Caco-2 (cell line): ENCODE data around the gene RMRP. TPM values are rescaled to one million over a fixed set of nuclear protein-coding genes. Genes with fewer than 3 reads are reported as not detected.

Source experiments
- BruUV-seq: library from RNA; stranded (reverse); fragments of 400-500 nt; replicated peaks from 2 replicates; lab custom pipeline; 2021; lab: Mats Ljungman, UMichigan
- CTCF ChIA-PET: fragments of 300-600 bp; sonication (Branson Sonifier 250); formaldehyde crosslinking; loops from one replicate; lab custom pipeline; 2022; ENCODE audit warnings: antibody characterized with exemption; lab: Charles Lee
- POLR2A ChIA-PET: fragments of 300-600 bp; sonication (Branson Sonifier 250); formaldehyde crosslinking; loops from one replicate; lab custom pipeline; 2022; ENCODE audit warnings: antibody characterized with exemption; lab: Charles Lee
- DNase-seq, 2 experiments: peaks; one replicate each; pipeline versions ENCODE4 v3.0.0 to v3.0.0-alpha.2; 2020 to 2022
- H3K27me3 ChIP-seq: replicated peaks from 2 replicates; pipeline ENCODE4 v1.6.0; 2011; ENCODE audit warnings: low read length; ENCODE audit not compliant: control insufficient read depth, insufficient read depth
- H3K36me3 ChIP-seq: 2 replicates; pipeline ENCODE4 v1.5.1; 2011; ENCODE audit warnings: low read length; ENCODE audit not compliant: control insufficient read depth, insufficient read depth
- H3K4me1 ChIP-seq: fragments of 250-450 bp; sonication (Bioruptor Pico); 2 replicates; pipeline ENCODE4 v1.5.1; 2020; ENCODE audit warnings: mild to moderate bottlenecking
- H3K4me3 ChIP-seq: 2 replicates; pipeline ENCODE4 v1.5.1; 2011; ENCODE audit warnings: low read depth, mild to moderate bottlenecking, control low read depth, low read length
- H3K9me3 ChIP-seq: fragments of 250-450 bp; sonication (Bioruptor Pico); 2 replicates; pipeline ENCODE4 v1.5.1; 2020; ENCODE audit warnings: mild to moderate bottlenecking, moderate library complexity
- H3K27ac Mint-ChIP-seq: one replicate; pipeline ENCODE4 v1.8.0; 2022; ENCODE audit warnings: mixed read lengths; ENCODE audit not compliant: unreplicated experiment
- H3K27me3 Mint-ChIP-seq: one replicate; pipeline ENCODE4 v1.8.0; 2022; ENCODE audit warnings: mixed read lengths; ENCODE audit not compliant: insufficient read depth, unreplicated experiment
- H3K36me3 Mint-ChIP-seq: one replicate; pipeline ENCODE4 v1.8.0; 2022; ENCODE audit warnings: mild to moderate bottlenecking, mixed read lengths; ENCODE audit not compliant: insufficient read depth, unreplicated experiment
- H3K4me1 Mint-ChIP-seq: one replicate; pipeline ENCODE4 v1.8.0; 2022; ENCODE audit warnings: low read depth, mixed read lengths; ENCODE audit not compliant: unreplicated experiment
- H3K4me3 Mint-ChIP-seq: one replicate; pipeline ENCODE4 v1.8.0; 2022; ENCODE audit warnings: mild to moderate bottlenecking, moderate library complexity, mixed read lengths; ENCODE audit not compliant: unreplicated experiment
- H3K9me3 Mint-ChIP-seq: one replicate; pipeline ENCODE4 v1.8.0; 2022; ENCODE audit warnings: mixed read lengths; ENCODE audit not compliant: unreplicated experiment
- CTCF ChIP-seq, 2 experiments: fragments of 200-600 bp in 1 of 2; IDR thresholded peaks; 1 replicate in 1 of 2; 2 replicates in 1 of 2; pipeline versions ENCODE4 v1.5.1 to v1.8.0; 2011 to 2022; ENCODE audit warnings: antibody characterized with exemption in 1 of 2, control low read depth in 1 of 2, inconsistent platforms in 1 of 2, low read depth in 1 of 2, low read length in 1 of 2, mild to moderate bottlenecking in 1 of 2, moderate library complexity in 1 of 2; ENCODE audit not compliant: insufficient read depth in 1 of 2, severe bottlenecking in 1 of 2, unreplicated experiment in 1 of 2
- intact Hi-C: fragments of 100-400 bp; cut with micrococcal nuclease; formaldehyde crosslinking; loops from one replicate; pipeline ENCODE4 v1.10.0; 2022; ENCODE audit not compliant: unreplicated experiment
- microRNA-seq: library from miRNA; unstranded; fragments of <30 nt; microRNA quantifications from one replicate; pipeline ENCODE4 v1.2.0, GENCODE V29; 2022
- total RNA-seq: library from RNA; stranded (reverse); gene quantifications from 2 replicates; pipeline ENCODE4 v1.2.3, GENCODE V29; 2022

Gene RMRP
- total RNA-seq, 1 experiment from 2014 or later, result 10,161 TPM

GRCh38 chr9:35609001-35609819 is 48.6 kb downstream of the RMRP start:
- no TSS peak for BruUV-seq

GRCh38 chr9:35608221-35608620 is 49.6 kb downstream of the RMRP start:
- peaks cover 4% of the 10 kb centered on the region; the same call in 1 of the 2 replicates for H3K4me1 ChIP-seq
- H3K36me3 ChIP-seq, result no peaks in the 10 kb centered on the region
- ChIA-PET CTCF (interaction anchor here (0.8 kb wide), 1 partner anchor 88 kb away, joined by 3 read pairs; no protein-coding TSS in a partner anchor), POLR2A (no interaction called here)
- Mint-ChIP-seq H3K4me1 (peaks cover 13% of the 10 kb centered on the region), H3K36me3 (peaks cover 17% of the 10 kb centered on the region), H3K27ac (no peak overlapping the region), H3K9me3 (no peaks in the 10 kb centered on the region), H3K4me3 (no peak overlapping the region), H3K27me3 (no peaks in the 10 kb centered on the region)
- intact Hi-C loops, result no loop called here
- TF ChIP-seq CTCF (IDR thresholded peaks at IDR 0.05; ENCODE audit: insufficient read depth in 1 of 2, low read depth in 1 of 2, low read length in 1 of 2, severe bottlenecking in 1 of 2, unreplicated experiment in 1 of 2), result no peak
- H3K4me3 ChIP-seq, result no peak overlapping the region
- no TSS peak for BruUV-seq
- H3K9me3 ChIP-seq, result no peaks in the 10 kb centered on the region
- no peaks in the 10 kb centered on the region for H3K27me3 ChIP-seq
- no peak for DNase-seq

More at GRCh38 chr9:35609001-35609819, 48.6 kb downstream of the RMRP start:
- H3K4me1 ChIP-seq, result peaks cover 4% of the 10 kb centered on the region; the same call in 1 of the 2 replicates
- H3K36me3 Mint-ChIP-seq, result peaks cover 10% of the 10 kb centered on the region
- CTCF ChIA-PET, result no interaction called here
- TF ChIP-seq CTCF (IDR thresholded peaks at IDR 0.05; ENCODE audit: insufficient read depth in 1 of 2, low read depth in 1 of 2, low read length in 1 of 2, severe bottlenecking in 1 of 2, unreplicated experiment in 1 of 2), result no peak
- no peak overlapping the region for H3K27ac Mint-ChIP-seq
- POLR2A ChIA-PET, result no interaction called here
- peaks cover 2% of the 10 kb centered on the region for H3K27me3 Mint-ChIP-seq
- DNase-seq, result no peak
- H3K36me3 ChIP-seq, result no peaks in the 10 kb centered on the region
- no peaks in the 10 kb centered on the region for H3K27me3 ChIP-seq
- no peaks in the 10 kb centered on the region for H3K9me3 ChIP-seq
- no peaks in the 10 kb centered on the region for H3K9me3 Mint-ChIP-seq
- intact Hi-C loops, result no loop called here
- H3K4me3 ChIP-seq, result no peak overlapping the region
- no peak overlapping the region for H3K4me3 Mint-ChIP-seq
- H3K4me1 Mint-ChIP-seq, result peaks cover 7% of the 10 kb centered on the region

Small RNA genes within 50 kb of the gene (microRNA-seq; reads per million reads assigned to microRNA genes)
- gene MIR4667, result 0.56 reads per million

Other genes with a start within 250 kb of the RMRP start
- 13.0 and 13.5 TPM in 2 replicates for gene RUSC2, start 167.9 kb downstream of the RMRP start, total RNA-seq
- 27.9 and 30.1 TPM in 2 replicates for gene TESK1, start 52.8 kb downstream of the RMRP start, total RNA-seq
- 0.70 and 0.95 TPM in 2 replicates for gene CD72, start 39.6 kb downstream of the RMRP start, total RNA-seq
- gene SIT1, start 7.1 kb downstream of the RMRP start, total RNA-seq, result not detected in 2 replicates
- 11.8 and 12.1 TPM in 2 replicates for gene CCDC107, start 273 bp upstream of the RMRP start, total RNA-seq
- gene ARHGEF39, start 7.2 kb upstream of the RMRP start, total RNA-seq, result 31.4 and 32.8 TPM in 2 replicates
- gene CA9, start 15.9 kb upstream of the RMRP start, total RNA-seq, result not detected in 2 replicates
- gene TPM2, start 31.9 kb upstream of the RMRP start, total RNA-seq, result 21.8 and 26.5 TPM in 2 replicates
- 147 and 165 TPM in 2 replicates for gene TLN1, start 74.2 kb upstream of the RMRP start, total RNA-seq
- 50.4 and 54.1 TPM in 2 replicates for gene CREB3, start 74.6 kb upstream of the RMRP start, total RNA-seq
- 108 and 111 TPM in 2 replicates for gene GBA2, start 91.2 kb upstream of the RMRP start, total RNA-seq
- 25.0 and 27.1 TPM in 2 replicates for gene RGP1, start 91.3 kb upstream of the RMRP start, total RNA-seq
- not detected in 2 replicates for gene MSMP, start 96.3 kb upstream of the RMRP start, total RNA-seq
- 40.5 and 44.1 TPM in 2 replicates for gene NPR2, start 133.6 kb upstream of the RMRP start, total RNA-seq
- 0.19 and 0.29 TPM in 2 replicates for gene SPAG8, start 154.2 kb upstream of the RMRP start, total RNA-seq
- gene HINT2, start 157.0 kb upstream of the RMRP start, total RNA-seq, result 88.0 and 110 TPM in 2 replicates
- gene FAM221B, start 170.7 kb upstream of the RMRP start, total RNA-seq, result not detected in 2 replicates
- gene TMEM8B, start 171.2 kb upstream of the RMRP start, total RNA-seq, result 4.8 and 4.9 TPM in 2 replicates
- not detected in 2 replicates for gene OR13J1, start 212.4 kb upstream of the RMRP start, total RNA-seq
- not detected in 2 replicates for gene HRCT1, start 248.2 kb upstream of the RMRP start, total RNA-seq